OCI-LY3 (cell line): ENCODE results near the gene RHBDL3.

ENCODE experiments used
- H2AFZ ChIP-seq: fragments of 200-600, 300-600 bp; shearing (Covaris generic); 2 replicates; pipeline ENCODE4 v1.6.0; 2014; ENCODE audit warnings: antibody characterized with exemption, low read depth, low read length
- H3K27ac ChIP-seq: fragments of 200-600, 300-600 bp; sonication (generic); 2 replicates; pipeline ENCODE4 v1.5.1; 2014; ENCODE audit warnings: mild to moderate bottlenecking, low read length, moderate library complexity, mixed read lengths
- H3K27me3 ChIP-seq: fragments of 200-600, 300-600 bp; sonication (generic); 2 replicates; pipeline ENCODE4 v1.6.1; 2014; ENCODE audit warnings: low read depth, low read length, mixed read lengths
- H3K36me3 ChIP-seq: fragments of 200-600, 300-600 bp; sonication (generic); replicated peaks from 2 replicates; pipeline ENCODE3; 2014; ENCODE audit warnings: low read depth, low read length, mixed read lengths
- H3K4me1 ChIP-seq: fragments of 300-600, 200-600 bp; sonication (generic); 2 replicates; pipeline ENCODE4 v1.6.1; 2014; ENCODE audit warnings: low read length, mixed read lengths
- H3K4me2 ChIP-seq: fragments of 200-600, 300-600 bp; sonication (generic); 2 replicates; pipeline ENCODE4 v1.6.1; 2014; ENCODE audit warnings: low read length, mixed read lengths
- H3K4me3 ChIP-seq: fragments of 300-600, 200-600 bp; sonication (generic); 2 replicates; pipeline ENCODE4 v1.5.1; 2014; ENCODE audit warnings: antibody characterized with exemption, mild to moderate bottlenecking, low read length, moderate library complexity
- H3K79me2 ChIP-seq: fragments of 300-600, 200-600 bp; shearing (Covaris generic); 2 replicates; pipeline ENCODE4 v1.6.1; 2014; ENCODE audit warnings: mild to moderate bottlenecking, low read length, mixed read lengths
- H3K9ac ChIP-seq: fragments of 300-600, 200-600 bp; shearing (Covaris generic); 2 replicates; pipeline ENCODE4 v1.6.0; 2014; ENCODE audit warnings: mild to moderate bottlenecking, low read length, moderate library complexity
- H3K9me3 ChIP-seq: fragments of 200-600, 300-600 bp; shearing (Covaris generic); 2 replicates; pipeline ENCODE4 v1.6.1; 2014; ENCODE audit warnings: low read length, mixed read lengths; ENCODE audit not compliant: insufficient read depth
- H4K20me1 ChIP-seq: fragments of 200-600, 300-600 bp; sonication (generic); 2 replicates; pipeline ENCODE4 v1.6.1; 2016; ENCODE audit warnings: low read length, mixed read lengths; ENCODE audit not compliant: insufficient read depth
- EZH2phosphoT487 ChIP-seq: fragments of 200-600 bp; shearing (Covaris generic); IDR thresholded peaks from 2 replicates; pipeline ENCODE4 v1.6.1; 2018; ENCODE audit warnings: antibody characterized with exemption, mixed run types, low read depth
- TF ChIP-seq, protein P1 (sequence below): fragments of 200-600, 300-600 bp; sonication (generic); IDR thresholded peaks from 2 replicates; pipeline ENCODE4 v1.5.1; 2014; ENCODE audit warnings: antibody characterized with exemption, low read length, low read depth

The RHBDL3 gene

DNA sequence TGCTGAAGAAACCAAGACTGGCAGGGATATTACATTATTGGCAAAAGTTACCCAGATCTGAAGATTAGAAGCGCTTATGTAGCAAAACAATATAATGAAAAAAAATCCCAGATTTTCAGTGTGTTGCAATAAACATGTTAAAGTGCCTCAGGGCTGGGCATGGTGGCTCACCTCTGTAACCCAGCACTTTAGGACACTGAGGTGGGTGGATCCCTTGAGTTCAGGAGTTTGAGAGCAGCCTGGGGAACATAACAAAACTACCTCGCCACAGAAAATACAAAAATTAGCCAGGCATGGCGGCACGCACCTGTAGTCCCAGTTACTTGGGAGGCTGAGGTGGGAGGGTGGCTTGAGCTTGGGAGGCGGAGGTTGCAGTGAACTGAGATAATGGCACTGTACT is 91.1 kb downstream of the RHBDL3 start:
- Histone ChIP-seq H3K79me2 (peaks cover 99% of the 10 kb centered on the region), H3K27ac (no peak overlapping the region), H3K4me1 (peaks cover 2% of the 10 kb centered on the region), H3K4me3 (no peak overlapping the region), H3K9me3 (no peaks in the 10 kb centered on the region), H4K20me1 (peaks cover 76% of the 10 kb centered on the region), H3K9ac (no peak overlapping the region), H3K27me3 (no peaks in the 10 kb centered on the region), H2AFZ (no peak overlapping the region), H3K36me3 (peaks cover 67% of the 10 kb centered on the region), H3K4me2 (no peak overlapping the region)
- TF ChIP-seq, protein P1, sequence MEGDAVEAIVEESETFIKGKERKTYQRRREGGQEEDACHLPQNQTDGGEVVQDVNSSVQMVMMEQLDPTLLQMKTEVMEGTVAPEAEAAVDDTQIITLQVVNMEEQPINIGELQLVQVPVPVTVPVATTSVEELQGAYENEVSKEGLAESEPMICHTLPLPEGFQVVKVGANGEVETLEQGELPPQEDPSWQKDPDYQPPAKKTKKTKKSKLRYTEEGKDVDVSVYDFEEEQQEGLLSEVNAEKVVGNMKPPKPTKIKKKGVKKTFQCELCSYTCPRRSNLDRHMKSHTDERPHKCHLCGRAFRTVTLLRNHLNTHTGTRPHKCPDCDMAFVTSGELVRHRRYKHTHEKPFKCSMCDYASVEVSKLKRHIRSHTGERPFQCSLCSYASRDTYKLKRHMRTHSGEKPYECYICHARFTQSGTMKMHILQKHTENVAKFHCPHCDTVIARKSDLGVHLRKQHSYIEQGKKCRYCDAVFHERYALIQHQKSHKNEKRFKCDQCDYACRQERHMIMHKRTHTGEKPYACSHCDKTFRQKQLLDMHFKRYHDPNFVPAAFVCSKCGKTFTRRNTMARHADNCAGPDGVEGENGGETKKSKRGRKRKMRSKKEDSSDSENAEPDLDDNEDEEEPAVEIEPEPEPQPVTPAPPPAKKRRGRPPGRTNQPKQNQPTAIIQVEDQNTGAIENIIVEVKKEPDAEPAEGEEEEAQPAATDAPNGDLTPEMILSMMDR: no peak
- no peak for TF ChIP-seq EZH2phosphoT487

DNA sequence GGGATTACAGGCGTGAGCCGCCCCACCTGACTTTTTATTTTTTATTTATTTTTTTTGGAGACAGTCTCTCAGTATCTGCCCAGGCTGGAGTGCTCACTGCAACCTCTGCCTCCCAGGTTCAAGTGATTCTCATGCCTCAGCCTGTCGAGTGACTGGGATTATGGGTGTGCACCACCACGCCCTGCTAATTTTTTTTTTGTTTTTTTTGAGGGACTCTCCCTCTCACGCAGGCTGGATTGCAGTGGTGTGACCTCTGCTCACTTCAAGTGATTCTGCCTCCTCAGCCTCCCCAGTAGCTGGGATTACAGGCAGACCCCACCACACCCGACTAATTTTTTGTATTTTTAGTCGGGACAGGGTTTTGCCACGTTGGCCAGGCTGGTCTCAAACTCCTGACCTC is 92.0 kb downstream of the RHBDL3 start:
- Histone ChIP-seq H3K4me1 (no peaks in the 10 kb centered on the region), H3K9me3 (no peaks in the 10 kb centered on the region), H3K27ac (no peak overlapping the region), H3K4me3 (no peak overlapping the region), H3K36me3 (peaks cover 68% of the 10 kb centered on the region), H3K9ac (no peak overlapping the region), H3K79me2 (peaks cover 99% of the 10 kb centered on the region), H2AFZ (no peak overlapping the region), H3K4me2 (no peak overlapping the region), H4K20me1 (peaks cover 76% of the 10 kb centered on the region), H3K27me3 (no peaks in the 10 kb centered on the region)
- TF ChIP-seq, protein P1: no peak
- no peak for TF ChIP-seq EZH2phosphoT487

DNA sequence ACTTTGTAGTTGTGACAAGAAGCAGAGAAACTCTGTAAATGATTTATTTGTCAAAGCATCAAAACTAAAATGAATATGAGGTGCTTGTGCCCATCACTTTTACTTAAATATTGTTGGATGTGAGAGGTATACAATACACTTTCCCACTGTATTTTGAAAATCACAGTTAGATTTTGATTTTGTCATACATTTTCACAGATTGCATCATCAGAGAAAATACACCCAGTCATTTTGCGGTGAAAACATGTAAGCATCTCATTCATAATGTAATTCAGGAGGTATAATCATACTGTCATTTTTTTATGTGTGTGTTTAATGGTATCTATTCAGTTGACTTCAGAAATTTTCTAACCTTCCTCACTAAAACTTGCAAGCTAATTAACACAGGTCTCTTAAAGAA is 95.6 kb downstream of the RHBDL3 start:
- peaks cover 68% of the 10 kb centered on the region for H3K36me3 ChIP-seq
- peaks cover 66% of the 10 kb centered on the region for H4K20me1 ChIP-seq

DNA sequence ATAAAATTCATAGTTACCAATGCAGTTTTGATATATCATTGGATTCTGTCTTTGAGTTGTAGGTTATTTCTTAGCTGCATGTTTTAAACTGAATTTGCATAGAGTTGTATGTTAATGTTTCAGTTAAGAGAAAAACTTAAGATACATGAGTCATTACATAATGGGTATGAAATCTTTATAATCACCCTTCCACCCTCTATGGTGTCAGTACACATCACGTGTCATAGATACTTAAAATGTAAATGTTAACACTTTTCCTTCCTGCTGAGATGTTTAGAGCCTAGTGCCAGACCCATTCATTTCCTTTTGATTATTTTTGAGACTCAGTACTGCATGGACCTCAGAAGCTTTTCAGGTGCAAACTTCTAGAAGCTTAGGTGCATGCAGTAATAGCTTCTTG is 104.8 kb downstream of the RHBDL3 start:
- H3K4me1 ChIP-seq: peaks cover 15% of the 10 kb centered on the region
- peaks cover 80% of the 10 kb centered on the region for H3K36me3 ChIP-seq
- no peak overlapping the region for H3K9ac ChIP-seq
- no peaks in the 10 kb centered on the region for H3K9me3 ChIP-seq
- no peak overlapping the region for H3K4me2 ChIP-seq
- peaks cover 66% of the 10 kb centered on the region for H4K20me1 ChIP-seq
- H3K4me3 ChIP-seq: no peak overlapping the region
- H3K27ac ChIP-seq: no peak overlapping the region
- H2AFZ ChIP-seq: no peak overlapping the region
- TF ChIP-seq, protein P1: no peak
- TF ChIP-seq EZH2phosphoT487: no peak
- no peaks in the 10 kb centered on the region for H3K27me3 ChIP-seq
- H3K79me2 ChIP-seq: peaks cover 85% of the 10 kb centered on the region

More for the DNA sequence above, 95.6 kb downstream of the RHBDL3 start:
- Histone ChIP-seq H3K4me2 (no peak overlapping the region), H3K9ac (no peak overlapping the region), H3K9me3 (no peaks in the 10 kb centered on the region), H3K4me3 (no peak overlapping the region), H3K27me3 (no peaks in the 10 kb centered on the region), H3K27ac (no peak overlapping the region), H3K4me1 (no peaks in the 10 kb centered on the region), H3K79me2 (peaks cover 85% of the 10 kb centered on the region), H2AFZ (no peak overlapping the region)
- no peak for TF ChIP-seq EZH2phosphoT487
- TF ChIP-seq, protein P1: no peak
